ENCODE measurements around the gene CMIP.

DNA sequence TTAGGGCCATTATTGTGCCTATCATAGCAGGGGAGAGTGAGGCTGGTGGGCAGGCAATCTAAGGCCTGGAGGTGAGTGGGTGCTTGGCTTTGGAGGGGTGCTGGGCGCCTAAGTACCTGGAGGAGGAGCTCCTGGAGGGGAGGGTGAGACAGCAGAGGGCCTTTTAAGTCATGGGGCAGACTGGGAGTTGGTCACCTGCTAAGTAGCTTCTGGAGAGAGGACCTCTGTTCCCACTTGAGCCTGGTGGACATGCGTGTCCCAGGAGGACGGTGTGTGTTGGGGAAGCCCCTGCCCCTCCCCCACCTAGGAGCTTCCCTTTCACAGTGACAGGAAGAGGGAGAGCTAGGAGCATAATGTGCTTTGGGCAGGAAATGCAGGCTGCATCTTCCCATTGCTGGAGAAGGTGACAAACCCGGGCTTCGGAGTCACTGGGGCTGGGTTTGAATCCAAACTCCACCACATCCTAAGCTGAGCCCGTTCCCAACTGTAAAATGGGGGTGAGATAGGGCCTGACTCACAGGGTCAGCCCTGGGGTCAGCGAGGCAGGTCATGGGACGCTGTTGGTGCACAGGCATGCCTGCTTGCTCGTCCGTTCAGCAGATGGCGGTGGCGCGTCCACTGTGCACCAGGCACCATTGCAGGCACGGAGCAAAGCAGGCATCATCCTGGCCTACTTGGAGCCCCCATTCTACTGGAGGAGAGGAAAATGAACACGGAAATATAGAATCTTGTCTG is 37.9 kb downstream of the CMIP start:
- TF ChIP-seq POLR2A (IDR thresholded peaks at IDR 0.05) (no peak), CTCF (IDR thresholded peaks at IDR 0.05) (no peak)

All from right lobe of liver (tissue), 4 donors.